T-cell (primary cell): ENCODE data around the gene OR10A6. TPM values are rescaled to one million over a fixed set of nuclear protein-coding genes. Genes with fewer than 3 reads are reported as not detected.

Source experiments
- ATAC-seq, 4 experiments: fragments of 200-7000 bp in 3 of 4; fragments of 150-1000 bp in 1 of 4; cut with Tn5 transposase; replicated peaks in 1 of 4; 1 replicate in 3 of 4; 2 replicates in 1 of 4; pipeline ENCODE4 v1.10.0; 2021; ENCODE audit warnings: moderate library complexity in 3 of 4, mild to moderate bottlenecking in 2 of 4, moderate number of reproducible peaks in 1 of 4
- CTCF ChIA-PET, 2 donors: fragments of 300-600 bp; sonication (Branson Sonifier 250); formaldehyde crosslinking; loops; one replicate each; lab custom pipeline; 2022; ENCODE audit warnings: antibody characterized with exemption in 2 of 2; lab: Charles Lee
- POLR2A ChIA-PET, 2 donors: fragments of 300-600 bp; sonication (Branson Sonifier 250); formaldehyde crosslinking; loops; one replicate each; lab custom pipeline; 2022; ENCODE audit warnings: antibody characterized with exemption in 2 of 2; lab: Charles Lee
- DNase-seq, 35 experiments: peaks; one replicate each; pipeline versions ENCODE4 v3.0.0 to v3.0.0-alpha.2; 2013 to 2023
- H3K27ac ChIP-seq: one replicate; pipeline ENCODE4 v1.5.1; 2013; ENCODE audit warnings: low read length
- H3K27me3 ChIP-seq, 2 experiments: replicated peaks in 1 of 2; 1 replicate in 1 of 2; 2 replicates in 1 of 2; pipeline versions ENCODE4 v1.6.1 to v1.7.0; 2013; ENCODE audit warnings: low read length in 1 of 2, mixed read lengths in 1 of 2; ENCODE audit not compliant: control insufficient read depth in 2 of 2, insufficient read depth in 2 of 2; ENCODE audit errors: extremely low read depth in 1 of 2
- H3K36me3 ChIP-seq, 2 donors: 1 replicate in 1 of 2; 2 replicates in 1 of 2; pipeline versions ENCODE4 v1.6.1 to v1.7.0; 2013; ENCODE audit warnings: low read length in 1 of 2; ENCODE audit not compliant: control insufficient read depth in 2 of 2, insufficient read depth in 1 of 2; ENCODE audit errors: extremely low read depth in 1 of 2
- H3K4me1 ChIP-seq, 2 experiments: 1 replicate in 1 of 2; 2 replicates in 1 of 2; pipeline versions ENCODE4 v1.6.1 to v1.7.0; 2013; ENCODE audit warnings: low read length in 2 of 2, mixed read lengths in 1 of 2; ENCODE audit not compliant: insufficient read depth in 2 of 2, control insufficient read depth in 1 of 2; ENCODE audit errors: extremely low read depth in 1 of 2
- H3K4me3 ChIP-seq, 2 donors: 1 replicate in 1 of 2; 2 replicates in 1 of 2; pipeline versions ENCODE4 v1.5.1 to v1.7.0; 2013; ENCODE audit warnings: mild to moderate bottlenecking in 2 of 2, low read length in 1 of 2, moderate library complexity in 1 of 2; ENCODE audit not compliant: control insufficient read depth in 1 of 2; ENCODE audit errors: extremely low read depth in 1 of 2
- H3K9me3 ChIP-seq: 2 replicates; pipeline ENCODE4 v1.7.0; 2013
- H3K27ac Mint-ChIP-seq, 2 donors: one replicate each; pipeline ENCODE4 v1.8.0; 2020 to 2021; ENCODE audit warnings: mild to moderate bottlenecking in 2 of 2, mixed read lengths in 2 of 2
- H3K27me3 Mint-ChIP-seq, 2 donors: one replicate each; pipeline ENCODE4 v1.8.0; 2021 to 2022; ENCODE audit warnings: mixed read lengths in 2 of 2
- H3K36me3 Mint-ChIP-seq: one replicate; pipeline ENCODE4 v1.8.0; 2021; ENCODE audit warnings: mixed read lengths
- H3K4me1 Mint-ChIP-seq, 3 donors: one replicate each; pipeline ENCODE4 v1.8.0; 2020 to 2022; ENCODE audit warnings: mixed read lengths in 3 of 3, mild to moderate bottlenecking in 1 of 3
- H3K4me3 Mint-ChIP-seq, 3 donors: one replicate each; pipeline ENCODE4 v1.8.0; 2020 to 2022; ENCODE audit warnings: mild to moderate bottlenecking in 3 of 3, mixed read lengths in 3 of 3, moderate library complexity in 3 of 3
- H3K9me3 Mint-ChIP-seq, 3 donors: one replicate each; pipeline ENCODE4 v1.8.0; 2020 to 2022; ENCODE audit warnings: mixed read lengths in 3 of 3
- WGBS: methylation state at CpG from one replicate; pipeline ENCODE4 v1.1.5; 2013; ENCODE audit warnings: missing lambda C conversion rate; ENCODE audit not compliant: insufficient coverage; 5-methylcytosine and 5-hydroxymethylcytosine counted together
- total RNA-seq, 35 experiments: library from RNA in 6 of 35; stranded (reverse) in 6 of 35; fragments of 120-200 nt in 1 of 35; gene quantifications; one replicate each; pipeline versions ENCODE4 v1.2.1 to v1.2.4 and lab custom pipeline; 2013 to 2026

The OR10A6 gene
- total RNA-seq, 5 donors from 2014 or later (not counting 1 experiment from before 2014, with no cell fraction given), result not detected

- ChIA-PET CTCF (no interaction called here), POLR2A (interaction anchor here in 1 of 2 donors (0.6 kb wide), 1 partner anchor 53 kb away, joined by 4 read pairs; no protein-coding TSS in a partner anchor)
- no CpG with 5 or more reads among the region's 2 CpGs for whole genome bisulfite sequencing
- Histone ChIP-seq H3K9me3 (no peaks in the 10 kb centered on the region), H3K4me3 (no peak overlapping the region), H3K27ac (no peak overlapping the region), H3K27me3 (peaks cover 0 to 4% of the 10 kb centered on the region in 2 experiments), H3K4me1 (no peaks in the 10 kb centered on the region), H3K36me3 (no peaks in the 10 kb centered on the region)
- Mint-ChIP-seq H3K4me1 (no peaks in the 10 kb centered on the region), H3K36me3 (no peaks in the 10 kb centered on the region), H3K27me3 (peaks cover 14 to 15% of the 10 kb centered on the region in 2 donors), H3K4me3 (no peak overlapping the region), H3K27ac (no peak overlapping the region), H3K9me3 (no peaks in the 10 kb centered on the region)
- no peak for DNase-seq
- ATAC-seq, result no peak
Measured at GRCh38 chr11:7924536-7924935, 6.5 kb downstream of the OR10A6 start.

GRCh38 chr11:7918141-7918540, 12.9 kb downstream of the OR10A6 start:
- POLR2A ChIA-PET, result no interaction called here
- no peak overlapping the region for H3K4me3 Mint-ChIP-seq
- no peaks in the 10 kb centered on the region for H3K27me3 ChIP-seq
- peaks cover 3 to 21% of the 10 kb centered on the region in 2 donors for H3K27me3 Mint-ChIP-seq
- H3K9me3 Mint-ChIP-seq, result no peaks in the 10 kb centered on the region
- no CpG with 5 or more reads among the region's 2 CpGs for WGBS
- CTCF ChIA-PET, result no interaction called here
- H3K36me3 Mint-ChIP-seq, result no peaks in the 10 kb centered on the region
- H3K4me1 ChIP-seq, result no peaks in the 10 kb centered on the region
- no peak overlapping the region for H3K27ac Mint-ChIP-seq
- no peaks in the 10 kb centered on the region for H3K36me3 ChIP-seq
- H3K27ac ChIP-seq, result no peak overlapping the region
- H3K4me3 ChIP-seq, result no peak overlapping the region
- H3K4me1 Mint-ChIP-seq, result no peaks in the 10 kb centered on the region
- DNase-seq (no peak), ATAC-seq (no peak)
- no peaks in the 10 kb centered on the region for H3K9me3 ChIP-seq

GRCh38 chr11:7911011-7911410, 20.1 kb downstream of the OR10A6 start:
- no peaks in the 10 kb centered on the region for H3K4me1 ChIP-seq
- POLR2A ChIA-PET, result no interaction called here
- CTCF ChIA-PET, result no interaction called here
- H3K4me3 Mint-ChIP-seq, result no peak overlapping the region
- H3K4me1 Mint-ChIP-seq, result no peaks in the 10 kb centered on the region
- no peaks in the 10 kb centered on the region for H3K9me3 ChIP-seq
- ATAC-seq (no peak), DNase-seq (no peak)
- no peaks in the 10 kb centered on the region for H3K9me3 Mint-ChIP-seq
- H3K27ac ChIP-seq, result no peak overlapping the region
- peaks cover 0 to 3% of the 10 kb centered on the region in 2 experiments for H3K27me3 ChIP-seq
- H3K36me3 ChIP-seq, result no peaks in the 10 kb centered on the region
- peaks cover 24 to 42% of the 10 kb centered on the region in 2 donors for H3K27me3 Mint-ChIP-seq
- H3K27ac Mint-ChIP-seq, result no peak overlapping the region
- no peak overlapping the region for H3K4me3 ChIP-seq
- H3K36me3 Mint-ChIP-seq, result no peaks in the 10 kb centered on the region

GRCh38 chr11:7910286-7910788, 20.7 kb downstream of the OR10A6 start:
- CTCF ChIA-PET, result no interaction called here
- no peak overlapping the region for H3K4me3 Mint-ChIP-seq

GRCh38 chr11:7909585-7910285, 21.3 kb downstream of the OR10A6 start:
- ChIA-PET POLR2A (interaction anchor here in 1 of 2 donors (0.7 kb wide), 1 partner anchor 20 kb away, joined by 3 read pairs; no protein-coding TSS in a partner anchor), CTCF (no interaction called here)
- no peak overlapping the region for H3K4me3 Mint-ChIP-seq
- no peaks in the 10 kb centered on the region for H3K4me1 Mint-ChIP-seq
- no peaks in the 10 kb centered on the region for H3K36me3 Mint-ChIP-seq
- no peaks in the 10 kb centered on the region for H3K9me3 Mint-ChIP-seq
- peaks cover 0 to 9% of the 10 kb centered on the region in 2 experiments for H3K27me3 ChIP-seq
- H3K9me3 ChIP-seq, result no peaks in the 10 kb centered on the region
- H3K4me3 ChIP-seq, result no peak overlapping the region
- DNase-seq (no peak), ATAC-seq (no peak)
- H3K36me3 ChIP-seq, result no peaks in the 10 kb centered on the region
- no peaks in the 10 kb centered on the region for H3K4me1 ChIP-seq
- 56% methylated on average over 1 of the region's 2 CpGs for WGBS
- no peak overlapping the region for H3K27ac ChIP-seq
- H3K27ac Mint-ChIP-seq, result no peak overlapping the region
- H3K27me3 Mint-ChIP-seq, result peaks cover 22 to 43% of the 10 kb centered on the region in 2 donors

More at GRCh38 chr11:7910286-7910788, 20.7 kb downstream of the OR10A6 start:
- Histone ChIP-seq H3K4me1 (no peaks in the 10 kb centered on the region), H3K4me3 (no peak overlapping the region), H3K27ac (no peak overlapping the region), H3K27me3 (peaks cover 0 to 9% of the 10 kb centered on the region in 2 experiments), H3K9me3 (no peaks in the 10 kb centered on the region), H3K36me3 (no peaks in the 10 kb centered on the region)
- Mint-ChIP-seq H3K4me1 (no peaks in the 10 kb centered on the region), H3K27me3 (peaks cover 22 to 47% of the 10 kb centered on the region in 2 donors), H3K9me3 (no peaks in the 10 kb centered on the region), H3K27ac (no peak overlapping the region), H3K36me3 (no peaks in the 10 kb centered on the region)
- DNase-seq (no peak), ATAC-seq (no peak)
- no CpG with 5 or more reads among the region's 2 CpGs for WGBS
- POLR2A ChIA-PET, result no interaction called here

- no CpG with 5 or more reads among the region's 3 CpGs for WGBS
- CTCF ChIA-PET, result no interaction called here
- H3K27ac Mint-ChIP-seq, result no peak overlapping the region
- ATAC-seq (no peak), DNase-seq (no peak)
- Histone ChIP-seq H3K27me3 (peaks cover 0 to 9% of the 10 kb centered on the region in 2 experiments), H3K4me3 (no peak overlapping the region), H3K4me1 (no peaks in the 10 kb centered on the region), H3K27ac (no peak overlapping the region), H3K9me3 (no peaks in the 10 kb centered on the region), H3K36me3 (no peaks in the 10 kb centered on the region)
- no peaks in the 10 kb centered on the region for H3K9me3 Mint-ChIP-seq
- no peaks in the 10 kb centered on the region for H3K36me3 Mint-ChIP-seq
- POLR2A ChIA-PET, result no interaction called here
- no peak overlapping the region for H3K4me3 Mint-ChIP-seq
- no peaks in the 10 kb centered on the region for H3K4me1 Mint-ChIP-seq
- H3K27me3 Mint-ChIP-seq, result peaks cover 29 to 39% of the 10 kb centered on the region in 2 donors
Measured at GRCh38 chr11:7907121-7907520, 23.9 kb downstream of the OR10A6 start.
